HG03565 (cell line): ENCODE results near the gene PCDHA12.
"Not testable (repeated sequence)": the region's sequence is repeated elsewhere in the genome, so short reads cannot be mapped to it uniquely, and the experiment has no call there.

Experiments used
- ATAC-seq: cut with Tn5 transposase; IDR thresholded peaks from one replicate; pipeline ENCODE4 v1.9.1; 2021; ENCODE audit warnings: mild to moderate bottlenecking, moderate library complexity; ENCODE audit not compliant: unreplicated experiment

PCDHA12 gene

GRCh38 chr5:140875085-140876065, at the start of gene PCDHA12:
TSS of gene PCDHA12 (plus strand) at chr5:140875308. CDS start at chr5:140875473, 165 bp downstream.
- no peak for ATAC-seq

GRCh38 chr5:140827704-140828361, 47.3 kb upstream of the PCDHA12 start, which contains the start of gene PCDHA6:
TSS of gene PCDHA6 (plus strand) at chr5:140827960. CDS start at chr5:140828092, 132 bp downstream.
- ATAC-seq = no peak

- no peak for ATAC-seq
These were observed 46.8 kb upstream of the PCDHA12 start for GRCh38 chr5:140828362-140828737.

- not testable (repeated sequence) for ATAC-seq
These were observed 45.3 kb upstream of the PCDHA12 start for GRCh38 chr5:140829511-140830501.

- ATAC-seq = no peak
These were observed 41.1 kb upstream of the PCDHA12 start, which contains the start of gene PCDHA7 for GRCh38 chr5:140833993-140834392. TSS of gene PCDHA7 (plus strand) at chr5:140834269. CDS start at chr5:140834384, 115 bp downstream.

- not testable (repeated sequence) for ATAC-seq
These were observed 40.6 kb upstream of the PCDHA12 start for GRCh38 chr5:140834439-140835008.

GRCh38 chr5:140835622-140836510, 39.2 kb upstream of the PCDHA12 start:
- ATAC-seq = no peak

- ATAC-seq = no peak
These were observed 33.8 kb upstream of the PCDHA12 start, which contains the start of gene PCDHA8 for GRCh38 chr5:140840978-140841962. TSS of gene PCDHA8 (plus strand) at chr5:140841187. CDS start at chr5:140841322, 135 bp downstream.

- ATAC-seq = no peak
These were observed 32.0 kb upstream of the PCDHA12 start for GRCh38 chr5:140842798-140843733.

GRCh38 chr5:140848139-140849102, 26.7 kb upstream of the PCDHA12 start, which contains the start of gene PCDHA9:
TSS of gene PCDHA9 (plus strand) at chr5:140848382. CDS start at chr5:140848496, 114 bp downstream.
- ATAC-seq = not testable (repeated sequence)

GRCh38 chr5:140849831-140850634, 25.1 kb upstream of the PCDHA12 start:
- not testable (repeated sequence) for ATAC-seq

- ATAC-seq = no peak
These were observed 19.1 kb upstream of the PCDHA12 start, which contains the start of gene PCDHA10 for GRCh38 chr5:140855772-140856674. TSS of gene PCDHA10 (plus strand) at chr5:140855897. CDS start at chr5:140856049, 152 bp downstream.
